Brain microvascular endothelial cell (primary cell): ENCODE results near the gene ZNF135.
A peak's percentile ranks its signal among the peaks of the same experiment; 100 is the strongest.

Experiments used
- DNase-seq: peaks from one replicate; pipeline ENCODE4 v3.0.0-alpha.2; 2020
- H3K27ac ChIP-seq: fragments of 250-450 bp; sonication (Bioruptor Pico); 2 replicates; pipeline ENCODE4 v1.5.1; 2020; ENCODE audit warnings: mild to moderate bottlenecking, moderate library complexity
- H3K27me3 ChIP-seq: fragments of 250-450 bp; sonication (Bioruptor Pico); replicated peaks from 2 replicates; pipeline ENCODE4 v1.5.1; 2020; ENCODE audit warnings: mild to moderate bottlenecking
- H3K36me3 ChIP-seq: fragments of 250-450 bp; sonication (Bioruptor Pico); replicated peaks from 2 replicates; pipeline ENCODE4 v1.5.1; 2020; ENCODE audit warnings: mild to moderate bottlenecking
- H3K4me3 ChIP-seq: 2 replicates; pipeline ENCODE4 v1.5.1; 2011; ENCODE audit warnings: low read depth, mild to moderate bottlenecking, control low read depth, low read length, moderate library complexity
- CTCF ChIP-seq: IDR thresholded peaks from 2 replicates; pipeline ENCODE4 v1.5.1; 2011; ENCODE audit warnings: low read depth, mild to moderate bottlenecking, moderate library complexity, low read length, control low read depth, inconsistent platforms; ENCODE audit errors: missing control alignments
- in situ Hi-C: cut with HindIII; loops from 2 replicates; pipeline ENCODE4 v1.10.0; 2017; ENCODE audit warnings: low sequenced_read_pairs, low pct_ligation_motif_present

Gene ZNF135

GRCh38 chr19:58059003-58059670, at the start of gene ZNF135:
ZNF135 (plus strand) TSS chr19:58059282; CDS start chr19:58060003, 721 bp downstream.
- Histone ChIP-seq H3K4me3 (peak within 1 kb of the TSS; percentile 52), H3K27me3 (no peaks in the 10 kb centered on the region), H3K27ac (peak within 1 kb of the TSS; percentile 34), H3K36me3 (no peaks in the 10 kb centered on the region)
- no peak for TF ChIP-seq CTCF
- in situ Hi-C loops = no loop called here
- peak; percentile 68 for DNase-seq

GRCh38 chr19:58009301-58009665, 49.8 kb upstream of the ZNF135 start:
- no peak for TF ChIP-seq CTCF
- H3K27me3 ChIP-seq = no peaks in the 10 kb centered on the region
- H3K27ac ChIP-seq = no peak overlapping the region
- in situ Hi-C loops = no loop called here
- no peak for DNase-seq
- H3K4me3 ChIP-seq = peak overlapping the region; percentile 50
- peaks cover 12% of the 10 kb centered on the region for H3K36me3 ChIP-seq

GRCh38 chr19:58009666-58010301, 49.3 kb upstream of the ZNF135 start:
- Histone ChIP-seq H3K27ac (no peak overlapping the region), H3K4me3 (peak overlapping the region; percentile 50), H3K27me3 (no peaks in the 10 kb centered on the region), H3K36me3 (peaks cover 9% of the 10 kb centered on the region)
- in situ Hi-C loops = no loop called here
- peak; percentile 90 for DNase-seq
- no peak for TF ChIP-seq CTCF

- Histone ChIP-seq H3K4me3 (no peak overlapping the region), H3K27me3 (no peaks in the 10 kb centered on the region), H3K36me3 (peaks cover 9% of the 10 kb centered on the region), H3K27ac (no peak overlapping the region)
- DNase-seq = no peak
- TF ChIP-seq CTCF = no peak
- in situ Hi-C loops = no loop called here
Measured at GRCh38 chr19:58010507-58010906, 48.6 kb upstream of the ZNF135 start.

GRCh38 chr19:58014141-58014540, 44.9 kb upstream of the ZNF135 start:
- H3K36me3 ChIP-seq = no peaks in the 10 kb centered on the region
- TF ChIP-seq CTCF = no peak
- in situ Hi-C loops = no loop called here

GRCh38 chr19:58020129-58020528, 39.0 kb upstream of the ZNF135 start:
- DNase-seq = no peak
- H3K27me3 ChIP-seq = no peaks in the 10 kb centered on the region
- no peak overlapping the region for H3K4me3 ChIP-seq
- in situ Hi-C loops = no loop called here
- H3K27ac ChIP-seq = no peak overlapping the region
- H3K36me3 ChIP-seq = no peaks in the 10 kb centered on the region
- no peak for TF ChIP-seq CTCF

More at GRCh38 chr19:58014141-58014540, 44.9 kb upstream of the ZNF135 start:
- no peaks in the 10 kb centered on the region for H3K27me3 ChIP-seq
- no peak overlapping the region for H3K27ac ChIP-seq
- no peak overlapping the region for H3K4me3 ChIP-seq
- DNase-seq = no peak
